HepG2 (cell line): ENCODE results near the gene RLF.

Experiments used
- ATF3 ChIP-seq: sonication (generic); formaldehyde crosslinking; IDR thresholded peaks from 2 replicates; pipeline ENCODE4 v1.4.0; 2020; ENCODE audit warnings: missing genetic modification reagents
- DMTF1 ChIP-seq: sonication (generic); formaldehyde crosslinking; IDR thresholded peaks from 2 replicates; pipeline ENCODE4 v1.4.0; 2020; ENCODE audit warnings: mild to moderate bottlenecking, missing genetic modification reagents
- POLR2A ChIP-seq, 2 experiments: IDR thresholded peaks; 2 replicates each; pipeline ENCODE4 v1.6.1; 2011; ENCODE audit warnings: low read depth in 2 of 2, low read length in 2 of 2, mild to moderate bottlenecking in 1 of 2, moderate library complexity in 1 of 2; ENCODE audit not compliant: insufficient read depth in 1 of 2
- RBAK ChIP-seq: sonication (generic); formaldehyde crosslinking; IDR thresholded peaks from 2 replicates; pipeline ENCODE4 v1.5.1; 2020; ENCODE audit warnings: mild to moderate bottlenecking, missing genetic modification reagents
- SIN3A ChIP-seq: IDR thresholded peaks from 2 replicates; pipeline ENCODE4 v1.6.1; 2011; ENCODE audit warnings: low read depth, mild to moderate bottlenecking, control low read depth, low read length, borderline replicate concordance
- SOX6 ChIP-seq, 2 experiments: fragments of 450-650 bp in 1 of 2; sonication (generic) in 1 of 2; formaldehyde crosslinking in 1 of 2; IDR thresholded peaks; 2 replicates each; pipeline versions ENCODE4 v1.4.0 to v1.6.1; 2017 to 2020; ENCODE audit warnings: antibody characterized with exemption in 1 of 2, mild to moderate bottlenecking in 1 of 2, missing genetic modification reagents in 1 of 2
- YY1 ChIP-seq: IDR thresholded peaks from 2 replicates; pipeline ENCODE4 v1.6.1; 2011; ENCODE audit warnings: low read length, low read depth, moderate library complexity, mild to moderate bottlenecking; ENCODE audit not compliant: insufficient read depth, insufficient replicate concordance
- ZBTB33 ChIP-seq: sonication (generic); formaldehyde crosslinking; IDR thresholded peaks from 2 replicates; pipeline ENCODE4 v1.4.0; 2020; ENCODE audit warnings: missing genetic modification reagents
- ZNF224 ChIP-seq: sonication (generic); formaldehyde crosslinking; IDR thresholded peaks from 2 replicates; pipeline ENCODE4 v1.5.0; 2020; ENCODE audit warnings: mild to moderate bottlenecking, missing genetic modification reagents
- ZNF766 ChIP-seq: sonication (generic); formaldehyde crosslinking; IDR thresholded peaks from 2 replicates; pipeline ENCODE4 v1.5.0; 2020; ENCODE audit warnings: missing genetic modification reagents, borderline replicate concordance
- ZNF792 ChIP-seq: IDR thresholded peaks from 2 replicates; pipeline ENCODE4 v1.6.1; 2016
- TF ChIP-seq, protein P1 (sequence below): sonication (generic); formaldehyde crosslinking; IDR thresholded peaks from 2 replicates; pipeline ENCODE4 v1.5.0; 2020; ENCODE audit warnings: mild to moderate bottlenecking, missing genetic modification reagents

DNA sequence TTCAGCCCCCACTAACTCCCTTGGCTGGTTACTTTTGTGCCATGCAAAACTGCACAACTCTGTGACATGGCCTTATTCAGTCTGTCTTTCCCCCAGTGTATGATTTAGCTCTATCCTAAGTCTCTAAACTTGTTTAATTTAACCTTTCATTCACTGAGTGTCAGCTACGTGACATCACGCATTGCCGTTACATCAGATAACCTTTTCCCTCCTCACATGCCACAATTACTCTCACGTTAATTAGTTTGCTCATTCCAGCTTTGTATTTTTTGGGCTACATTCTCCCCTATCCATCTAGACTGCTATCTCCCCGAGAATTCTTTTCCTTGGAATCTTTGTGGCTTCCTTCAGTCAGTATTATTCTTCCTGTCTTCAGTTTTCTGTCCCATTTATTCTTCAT is 57.1 kb downstream of the RLF start:
- TF ChIP-seq RBAK = no peak
- TF ChIP-seq ZNF792 (CRISPR knock-in tag) = no peak
- TF ChIP-seq ZBTB33 = no peak
- TF ChIP-seq, protein P1, sequence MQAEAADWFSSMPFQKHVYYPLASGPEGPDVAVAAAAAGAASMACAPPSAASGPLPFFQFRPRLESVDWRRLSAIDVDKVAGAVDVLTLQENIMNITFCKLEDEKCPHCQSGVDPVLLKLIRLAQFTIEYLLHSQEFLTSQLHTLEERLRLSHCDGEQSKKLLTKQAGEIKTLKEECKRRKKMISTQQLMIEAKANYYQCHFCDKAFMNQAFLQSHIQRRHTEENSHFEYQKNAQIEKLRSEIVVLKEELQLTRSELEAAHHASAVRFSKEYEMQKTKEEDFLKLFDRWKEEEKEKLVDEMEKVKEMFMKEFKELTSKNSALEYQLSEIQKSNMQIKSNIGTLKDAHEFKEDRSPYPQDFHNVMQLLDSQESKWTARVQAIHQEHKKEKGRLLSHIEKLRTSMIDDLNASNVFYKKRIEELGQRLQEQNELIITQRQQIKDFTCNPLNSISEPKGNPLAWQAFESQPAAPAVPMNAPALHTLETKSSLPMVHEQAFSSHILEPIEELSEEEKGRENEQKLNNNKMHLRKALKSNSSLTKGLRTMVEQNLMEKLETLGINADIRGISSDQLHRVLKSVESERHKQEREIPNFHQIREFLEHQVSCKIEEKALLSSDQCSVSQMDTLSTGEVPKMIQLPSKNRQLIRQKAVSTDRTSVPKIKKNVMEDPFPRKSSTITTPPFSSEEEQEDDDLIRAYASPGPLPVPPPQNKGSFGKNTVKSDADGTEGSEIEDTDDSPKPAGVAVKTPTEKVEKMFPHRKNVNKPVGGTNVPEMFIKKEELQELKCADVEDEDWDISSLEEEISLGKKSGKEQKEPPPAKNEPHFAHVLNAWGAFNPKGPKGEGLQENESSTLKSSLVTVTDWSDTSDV = no peak
- no peak for TF ChIP-seq POLR2A (IDR thresholded peaks at IDR 0.05; ENCODE audit: insufficient read depth in 1 of 2, low read depth in 2 of 2, low read length in 2 of 2)
- no peak for TF ChIP-seq ZNF766 (CRISPR knock-in tag)
- no peak for TF ChIP-seq DMTF1 (CRISPR knock-in tag)
- no peak for TF ChIP-seq SOX6 (IDR thresholded peaks at IDR 0.05)
- no peak for TF ChIP-seq SOX6 (CRISPR knock-in tag; IDR thresholded peaks at IDR 0.05)
- TF ChIP-seq ZNF224 (CRISPR knock-in tag) = no peak
- no peak for TF ChIP-seq ATF3 (CRISPR knock-in tag)
- no peak for TF ChIP-seq YY1
- TF ChIP-seq SIN3A = no peak
